Skin of body (tissue), 2 donors: Measurements from ENCODE around the gene IGF2. TPM values are rescaled to one million over a fixed set of nuclear protein-coding genes. Genes with fewer than 3 reads are reported as not detected.

Experiments
- DNase-seq: peaks from one replicate; lab custom pipeline; 2025; lab: John Stamatoyannopoulos, UW
- total RNA-seq: library from RNA; depleted of rRNA; stranded (reverse); fragments of >200 nt; gene quantifications from one replicate; pipeline ENCODE4 v1.2.3, GENCODE V29; 2014

The IGF2 gene
- total RNA-seq, 1 donor from 2014 or later: 467 TPM

- DNase-seq: no peak
These were observed 34.4 kb downstream of the IGF2 start for GRCh38 chr11:2104524-2105440.

- DNase-seq: no peak
These were observed 35.3 kb downstream of the IGF2 start for GRCh38 chr11:2103668-2104523.

- no peak for DNase-seq
These were observed 36.3 kb downstream of the IGF2 start for GRCh38 chr11:2102883-2103213.

- DNase-seq: no peak
These were observed 36.9 kb downstream of the IGF2 start for GRCh38 chr11:2102132-2102882.

- DNase-seq: no peak
These were observed 38.0 kb downstream of the IGF2 start for GRCh38 chr11:2101171-2101675.

- DNase-seq: no peak
These were observed 38.6 kb downstream of the IGF2 start for GRCh38 chr11:2100361-2101170.

DNA sequence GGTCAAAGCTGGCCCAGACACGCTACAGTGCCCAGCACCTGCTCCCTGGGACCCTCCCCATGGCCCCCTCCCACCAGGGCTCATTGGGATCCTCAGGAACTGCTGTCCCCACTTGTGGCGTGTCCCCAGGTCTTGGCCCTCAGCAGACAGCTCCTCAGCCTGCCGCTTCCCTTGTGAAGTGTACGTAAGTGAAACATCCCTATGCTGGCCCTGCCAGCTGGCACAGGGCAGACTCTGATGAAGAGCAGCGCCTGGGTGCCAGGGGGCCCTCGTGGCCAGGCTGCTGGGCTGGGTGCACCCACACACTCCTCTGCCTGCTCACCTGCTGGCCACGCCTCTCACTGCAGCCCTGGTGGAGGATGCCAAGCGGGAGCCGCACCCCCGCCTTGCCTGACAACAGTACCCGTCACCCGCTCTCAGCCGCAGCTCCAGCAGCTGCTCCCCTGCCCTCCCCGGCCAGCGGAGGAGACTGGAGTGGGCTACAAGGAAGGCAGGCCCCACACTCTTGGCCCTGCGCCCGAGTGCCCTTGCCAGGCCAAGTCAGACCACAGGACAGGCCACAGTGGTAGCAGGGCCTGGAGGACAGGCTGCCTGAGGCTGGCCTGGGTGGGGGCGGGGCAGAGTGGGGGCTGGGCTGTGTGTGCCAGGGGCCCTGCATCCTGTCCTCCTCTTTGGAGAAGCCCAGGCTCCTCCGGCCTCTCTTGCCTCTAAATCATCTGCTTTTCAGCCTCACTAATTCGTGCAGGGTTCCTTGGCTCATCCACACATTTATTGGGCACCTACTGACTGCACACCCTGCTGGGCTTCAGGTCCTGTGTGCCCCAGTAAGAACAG, 39.5 kb downstream of the IGF2 start:
- DNase-seq: no peak

GRCh38 chr11:2098691-2099515, 40.3 kb downstream of the IGF2 start:
- no peak for DNase-seq

GRCh38 chr11:2097998-2098690, 41.0 kb downstream of the IGF2 start:
- DNase-seq: no peak

GRCh38 chr11:2097356-2097997, 41.7 kb downstream of the IGF2 start:
- DNase-seq: no peak

DNA sequence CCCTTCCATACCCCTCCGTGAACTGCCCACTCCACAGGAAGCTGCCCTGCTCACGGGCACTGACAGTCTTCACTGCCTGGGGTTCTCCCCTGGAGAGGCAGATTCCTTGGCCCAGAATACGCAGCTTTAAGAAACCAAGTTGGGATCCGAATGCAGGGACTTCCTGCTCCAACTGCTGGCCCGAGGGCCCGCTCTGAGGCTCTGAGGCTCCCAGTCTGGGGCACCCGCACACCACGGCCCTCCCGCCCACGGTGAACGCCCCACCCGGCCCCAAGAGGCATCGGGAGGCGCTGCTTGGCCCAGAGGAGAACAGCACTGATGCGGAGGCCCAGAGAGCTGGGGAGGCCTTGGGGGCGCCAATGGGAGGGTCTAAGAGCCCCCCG, 42.3 kb downstream of the IGF2 start:
- no peak for DNase-seq

- DNase-seq: no peak
These were observed 42.9 kb downstream of the IGF2 start for GRCh38 chr11:2096011-2096918.

- no peak for DNase-seq
These were observed 43.6 kb downstream of the IGF2 start for GRCh38 chr11:2095542-2095941.

- DNase-seq: no peak
These were observed 44.0 kb downstream of the IGF2 start for GRCh38 chr11:2095198-2095520.

GRCh38 chr11:2094354-2095197, 44.6 kb downstream of the IGF2 start:
- no peak for DNase-seq
